IMR-90 (cell line): ENCODE results near the gene KXD1.

Experiments
- FOS ChIP-seq: fragments of 150-350 bp; IDR thresholded peaks from 2 replicates; pipeline ENCODE4 v1.6.1; 2016; ENCODE audit warnings: low read depth, low read length
- MXI1 ChIP-seq: IDR thresholded peaks from 2 replicates; pipeline ENCODE4 v1.6.1; 2012; ENCODE audit warnings: low read depth, mild to moderate bottlenecking, low read length, moderate library complexity, borderline replicate concordance
- NFE2L2 ChIP-seq: fragments of 150-350 bp; IDR thresholded peaks from 2 replicates; pipeline ENCODE4 v1.6.1; 2016; ENCODE audit warnings: low read depth, mild to moderate bottlenecking, low read length
- POLR2A ChIP-seq: IDR thresholded peaks from 2 replicates; pipeline ENCODE4 v1.6.1; 2012; ENCODE audit warnings: mild to moderate bottlenecking, low read depth, low read length
- RAD21 ChIP-seq: IDR thresholded peaks from 2 replicates; pipeline ENCODE4 v1.6.1; 2012; ENCODE audit warnings: low read length, improper control_type of control experiment
- TF ChIP-seq, protein P1 (sequence below): conservative IDR thresholded peaks from 2 replicates; pipeline ENCODE4 v1.5.1; 2012; ENCODE audit warnings: mild to moderate bottlenecking, low read depth, low read length, improper control_type of control experiment

DNA sequence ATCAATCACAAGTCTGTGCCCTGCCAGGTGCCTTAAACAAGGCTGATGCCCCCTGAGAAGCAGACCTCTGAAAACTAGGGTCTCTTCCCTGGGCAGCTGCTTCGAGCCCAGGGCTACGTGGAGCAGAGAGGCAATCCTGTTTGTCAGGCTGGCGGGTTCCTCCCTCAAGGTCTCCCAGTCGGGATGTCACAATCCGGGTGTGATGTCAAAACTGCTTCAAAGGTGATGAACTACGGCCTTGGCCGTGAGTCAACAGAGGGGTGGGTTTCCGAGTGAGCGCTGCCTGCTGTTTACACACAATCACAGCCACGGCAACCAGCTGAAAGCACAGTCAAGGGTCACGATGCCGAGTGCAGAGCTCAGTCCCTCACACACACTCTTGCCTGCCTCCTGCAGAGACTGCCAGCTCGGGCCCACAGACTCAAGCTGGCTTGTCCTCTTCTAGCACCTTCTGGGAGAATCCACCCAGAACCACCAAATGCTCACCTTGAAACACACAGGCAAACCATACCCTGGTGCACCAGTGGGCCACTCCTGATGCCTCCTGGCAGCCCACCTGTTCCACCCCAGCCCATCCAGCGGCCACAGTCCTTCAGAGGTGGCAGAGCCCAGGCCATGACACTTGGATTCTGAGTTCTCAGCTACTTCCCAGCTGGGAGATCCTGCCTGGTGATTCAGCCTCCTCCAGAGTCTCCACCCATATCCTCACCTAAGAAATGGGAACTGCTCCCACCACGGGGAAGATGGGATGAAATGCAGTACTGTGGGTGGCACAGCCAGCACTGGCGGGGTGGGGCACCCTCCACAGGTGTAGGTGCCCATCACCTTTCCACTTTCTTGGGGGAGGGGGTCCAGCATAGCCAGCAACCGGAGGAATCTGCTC is 42.6 kb upstream of the KXD1 start:
- peak; percentile 37 for TF ChIP-seq FOS
- TF ChIP-seq, protein P1, sequence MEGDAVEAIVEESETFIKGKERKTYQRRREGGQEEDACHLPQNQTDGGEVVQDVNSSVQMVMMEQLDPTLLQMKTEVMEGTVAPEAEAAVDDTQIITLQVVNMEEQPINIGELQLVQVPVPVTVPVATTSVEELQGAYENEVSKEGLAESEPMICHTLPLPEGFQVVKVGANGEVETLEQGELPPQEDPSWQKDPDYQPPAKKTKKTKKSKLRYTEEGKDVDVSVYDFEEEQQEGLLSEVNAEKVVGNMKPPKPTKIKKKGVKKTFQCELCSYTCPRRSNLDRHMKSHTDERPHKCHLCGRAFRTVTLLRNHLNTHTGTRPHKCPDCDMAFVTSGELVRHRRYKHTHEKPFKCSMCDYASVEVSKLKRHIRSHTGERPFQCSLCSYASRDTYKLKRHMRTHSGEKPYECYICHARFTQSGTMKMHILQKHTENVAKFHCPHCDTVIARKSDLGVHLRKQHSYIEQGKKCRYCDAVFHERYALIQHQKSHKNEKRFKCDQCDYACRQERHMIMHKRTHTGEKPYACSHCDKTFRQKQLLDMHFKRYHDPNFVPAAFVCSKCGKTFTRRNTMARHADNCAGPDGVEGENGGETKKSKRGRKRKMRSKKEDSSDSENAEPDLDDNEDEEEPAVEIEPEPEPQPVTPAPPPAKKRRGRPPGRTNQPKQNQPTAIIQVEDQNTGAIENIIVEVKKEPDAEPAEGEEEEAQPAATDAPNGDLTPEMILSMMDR: no peak
- no peak for TF ChIP-seq RAD21
- TF ChIP-seq POLR2A: 0 out of 2 replicates have a peak, but pooled peaks have one; percentile 6
- no peak for TF ChIP-seq MXI1
- TF ChIP-seq NFE2L2: no peak
